GM18951 (cell line): ENCODE data around the gene FBXO41.
"Not testable (repeated sequence)": the region's sequence is repeated elsewhere in the genome, so short reads cannot be mapped to it uniquely, and the experiment has no call there.

Experiments
- POLR2A ChIP-seq: IDR thresholded peaks from 4 replicates; pipeline ENCODE4 v1.6.1; 2011; ENCODE audit warnings: mild to moderate bottlenecking; ENCODE audit not compliant: insufficient read length, insufficient read depth; ENCODE audit errors: extremely low read depth
- in situ Hi-C: fragments of 300-500 bp; cut with MboI; formaldehyde crosslinking; loops from one replicate; pipeline ENCODE4 v1.12.0; 2022; ENCODE audit warnings: low sequenced_read_pairs, mixed read lengths, inconsistent platforms; ENCODE audit not compliant: unreplicated experiment

The FBXO41 gene

GRCh38 chr2:73279852-73280251, 4.4 kb downstream of the FBXO41 start:
- no peak for TF ChIP-seq POLR2A
- in situ Hi-C loops: no loop called here

- in situ Hi-C loops: no loop called here
- no peak for TF ChIP-seq POLR2A
These were observed 12.0 kb downstream of the FBXO41 start for GRCh38 chr2:73272270-73272669.

GRCh38 chr2:73269686-73270465, 14.4 kb downstream of the FBXO41 start:
- in situ Hi-C loops: no loop called here

GRCh38 chr2:73268830-73269685, 15.2 kb downstream of the FBXO41 start:
- in situ Hi-C loops: no loop called here
- TF ChIP-seq POLR2A: peak; percentile 33

More at GRCh38 chr2:73269686-73270465, 14.4 kb downstream of the FBXO41 start:
- TF ChIP-seq POLR2A: no peak

GRCh38 chr2:73268366-73268829, 15.9 kb downstream of the FBXO41 start:
- in situ Hi-C loops: no loop called here
- TF ChIP-seq POLR2A: no peak

GRCh38 chr2:73267008-73267407, 17.3 kb downstream of the FBXO41 start:
- no peak for TF ChIP-seq POLR2A
- in situ Hi-C loops: no loop called here

GRCh38 chr2:73266061-73266901, 18.0 kb downstream of the FBXO41 start:
- in situ Hi-C loops: no loop called here
- TF ChIP-seq POLR2A: no peak

- in situ Hi-C loops: no loop called here
- no peak for TF ChIP-seq POLR2A
These were observed 18.8 kb downstream of the FBXO41 start for GRCh38 chr2:73265298-73266060.

GRCh38 chr2:73264783-73265182, 19.5 kb downstream of the FBXO41 start:
- TF ChIP-seq POLR2A: no peak
- in situ Hi-C loops: no loop called here

GRCh38 chr2:73264332-73264606, 20.0 kb downstream of the FBXO41 start:
- TF ChIP-seq POLR2A: no peak
- in situ Hi-C loops: no loop called here

GRCh38 chr2:73263540-73264331, 20.5 kb downstream of the FBXO41 start:
- TF ChIP-seq POLR2A: no peak
- in situ Hi-C loops: no loop called here

GRCh38 chr2:73262691-73263429, 21.4 kb downstream of the FBXO41 start:
- in situ Hi-C loops: not testable (repeated sequence)
